K562 (cell line): ENCODE data around the gene NPY1R. TPM values are rescaled to one million over a fixed set of nuclear protein-coding genes. Genes with fewer than 3 reads are reported as not detected.

Source experiments
- ATAC-seq: fragments of 200-7000 bp; cut with Tn5 transposase; 3 replicates; pipeline ENCODE4 v1.9.1; 2020; ENCODE audit warnings: moderate library complexity
- BruUV-seq: library from RNA; stranded (reverse); fragments of 400-500 nt; replicated peaks from 2 replicates; lab custom pipeline; 2021; lab: Mats Ljungman, UMichigan
- CTCF ChIA-PET: fragments of 300-600 bp; formaldehyde crosslinking; extraction: SDS; loops from one replicate; lab custom pipeline; 2021; ENCODE audit warnings: low intra/inter-chr PET ratio; lab: Yijun Ruan, JAX
- POLR2A ChIA-PET: fragments of 300-600, 350-650 bp; sonication (Branson Sonifier 250); formaldehyde crosslinking; extraction: SDS; loops from one replicate; lab custom pipeline; 2021; ENCODE audit warnings: antibody characterized with exemption, inconsistent platforms; lab: Yijun Ruan, JAX
- DNase-seq, 4 experiments: peaks; one replicate each; pipeline versions ENCODE4 v3.0.0 to v3.0.0-alpha.2; 2011 to 2018; ENCODE audit warnings: low spot score in 3 of 4, mixed read lengths in 3 of 4; ENCODE audit errors: extremely low read depth in 1 of 4
- FAIRE-seq: peaks from 2 replicates; lab custom pipeline; 2011; peaks lifted over from hg19 to GRCh38; lab: Jason Lieb, UNC
- H2AFZ ChIP-seq: 2 replicates; pipeline ENCODE4 v1.6.0; 2011; ENCODE audit warnings: low read depth, low read length, control low read depth, inconsistent platforms
- H3K27ac ChIP-seq: fragments of 200-600 bp; 3 replicates; pipeline ENCODE4 v1.8.0; 2011; ENCODE audit warnings: low read depth, mild to moderate bottlenecking, control low read depth, inconsistent platforms, low read length, moderate library complexity, mixed read lengths; ENCODE audit errors: extremely low read depth
- H3K27me3 ChIP-seq, 2 experiments: fragments of 300-600 bp in 1 of 2; 2 replicates in 1 of 2; 3 replicates in 1 of 2; pipeline versions ENCODE4 v1.6.0 to v1.8.0; 2011; ENCODE audit warnings: inconsistent platforms in 2 of 2, low read length in 2 of 2, mild to moderate bottlenecking in 1 of 2, mixed read lengths in 1 of 2, moderate library complexity in 1 of 2; ENCODE audit not compliant: control insufficient read depth in 2 of 2, insufficient read depth in 2 of 2
- H3K36me3 ChIP-seq: fragments of 300-600 bp; 3 replicates; pipeline ENCODE4 v1.8.0; 2011; ENCODE audit warnings: mild to moderate bottlenecking, low read length, inconsistent platforms; ENCODE audit not compliant: control insufficient read depth, insufficient read depth
- H3K4me1 ChIP-seq, 2 experiments: fragments of 200-600 bp in 1 of 2; replicated peaks in 1 of 2; 2 replicates in 1 of 2; 3 replicates in 1 of 2; pipeline versions ENCODE4 v1.5.1 to v1.8.0; 2011; ENCODE audit warnings: inconsistent platforms in 2 of 2, low read length in 2 of 2, mild to moderate bottlenecking in 1 of 2, mixed read lengths in 1 of 2, moderate library complexity in 1 of 2; ENCODE audit not compliant: control insufficient read depth in 2 of 2, insufficient read depth in 2 of 2
- H3K4me2 ChIP-seq: 2 replicates; pipeline ENCODE4 v1.6.1; 2011; ENCODE audit warnings: low read length, control low read depth, inconsistent platforms, mixed read lengths; ENCODE audit not compliant: insufficient read depth
- H3K4me3 ChIP-seq: fragments of 200-600 bp; sonication (generic), shearing (Covaris generic); 2 replicates; pipeline ENCODE4 v1.5.1; 2016; ENCODE audit warnings: control low read depth, inconsistent platforms
- H3K79me2 ChIP-seq: fragments of 200-600 bp; 3 replicates; pipeline ENCODE4 v1.8.0; 2011; ENCODE audit warnings: low read length, inconsistent platforms; ENCODE audit not compliant: control insufficient read depth, insufficient read depth
- H3K9ac ChIP-seq, 2 experiments: 2 replicates each; pipeline versions ENCODE4 v1.6.0 to v1.6.1; 2011; ENCODE audit warnings: low read depth in 2 of 2, low read length in 2 of 2, control low read depth in 1 of 2, inconsistent platforms in 1 of 2, mild to moderate bottlenecking in 1 of 2, mixed read lengths in 1 of 2; ENCODE audit not compliant: insufficient read depth in 1 of 2
- H3K9me1 ChIP-seq: one replicate; pipeline ENCODE4 v1.6.0; 2011; ENCODE audit warnings: inconsistent platforms, mild to moderate bottlenecking, low read length, moderate library complexity; ENCODE audit not compliant: control insufficient read depth, insufficient read depth
- H3K9me3 ChIP-seq: replicated peaks from 2 replicates; pipeline ENCODE4 v1.5.1; 2011; ENCODE audit warnings: low read depth, low read length, inconsistent platforms; ENCODE audit not compliant: control insufficient read depth, insufficient read depth
- H4K20me1 ChIP-seq: replicated peaks from 2 replicates; pipeline ENCODE4 v1.6.1; 2011; ENCODE audit warnings: low read length, inconsistent platforms, mixed read lengths; ENCODE audit not compliant: control insufficient read depth, insufficient read depth
- CREB5 ChIP-seq: fragments of 250-450 bp; sonication (Bioruptor Pico); IDR thresholded peaks from 2 replicates; pipeline ENCODE4 v1.5.0; 2020; ENCODE audit warnings: mild to moderate bottlenecking
- HNRNPUL1 ChIP-seq: fragments of 200-400 bp; formaldehyde crosslinking; IDR thresholded peaks from 2 replicates; pipeline ENCODE4 v1.6.1; 2017; ENCODE audit warnings: low read length
- MYNN ChIP-seq, 2 experiments: sonication (generic); formaldehyde crosslinking in 1 of 2; IDR thresholded peaks; 2 replicates each; pipeline versions ENCODE4 v1.5.0 to v1.6.1; 2016 to 2020; ENCODE audit warnings: antibody characterized with exemption in 1 of 2, missing genetic modification reagents in 1 of 2
- TOE1 ChIP-seq, 2 experiments: fragments of 450-650 bp in 1 of 2; sonication (generic) in 1 of 2; formaldehyde crosslinking in 1 of 2; IDR thresholded peaks; 2 replicates each; pipeline versions ENCODE4 v1.7.1 to v1.8.0; 2016 to 2022; ENCODE audit warnings: borderline replicate concordance in 2 of 2, mild to moderate bottlenecking in 2 of 2, antibody characterized with exemption in 1 of 2, inconsistent platforms in 1 of 2, low read depth in 1 of 2, missing genetic modification reagents in 1 of 2, moderate library complexity in 1 of 2
- WGBS: fragments of 100-300 bp; shearing (Covaris generic); methylation state at CpG from one replicate; pipeline ENCODE4 v1.1.6; 2016; ENCODE audit warnings: low coverage, mixed read lengths; ENCODE audit not compliant: insufficient coverage; ENCODE audit errors: missing lambda C conversion rate; 5-methylcytosine and 5-hydroxymethylcytosine counted together
- in situ Hi-C: fragments of 300-500 bp; cut with MboI; formaldehyde crosslinking; loops from 4 replicates; pipeline ENCODE4 v1.15.0; 2018; ENCODE audit warnings: inconsistent platforms, mixed read lengths
- intact Hi-C: fragments of 100-400 bp; cut with micrococcal nuclease; formaldehyde crosslinking; loops from 2 replicates; pipeline ENCODE4 v1.14.2; 2022
- polyA plus RNA-seq, 8 experiments: library from polyadenylated mRNA; depleted of rRNA in 4 of 8; stranded (reverse) in 5 of 8; unstranded in 3 of 8; fragments of >200 nt; fragmentation: Nextera tagmentation in 2 of 8; fragmentation: Illumina TruSeq in 1 of 8; extraction: Ambion mirVana in 2 of 8; extraction: Trizol in 1 of 8; gene quantifications; 2 replicates each; pipeline versions ENCODE4 v1.2.1 to v1.2.3, GENCODE V29; 2011 to 2014; ENCODE audit warnings: inconsistent platforms in 1 of 8, missing spikeins in 1 of 8
- total RNA-seq, 7 experiments: library from RNA; depleted of rRNA in 6 of 7; stranded (reverse); fragments of >200 nt in 6 of 7; fragmentation: Illumina TruSeq in 2 of 7; extraction: Trizol in 2 of 7; gene quantifications; 2 replicates each; pipeline versions ENCODE4 v1.2.1 to v1.2.3, GENCODE V29; 2011 to 2021; ENCODE audit warnings: low replicate concordance in 1 of 7
- TF ChIP-seq, protein P1 (sequence below), 3 experiments: fragments of 200-800 bp in 1 of 3; sonication (Bioruptor generic) in 1 of 3; sonication (generic) in 1 of 3; formaldehyde crosslinking in 1 of 3; IDR thresholded peaks; 2 replicates each; pipeline versions ENCODE4 v1.6.1 to v1.8.0; 2016 to 2022; ENCODE audit warnings: mild to moderate bottlenecking in 2 of 3, missing compliant biosample characterization in 2 of 3, missing genetic modification characterization in 2 of 3, missing genetic modification reagents in 1 of 3
- TF ChIP-seq, protein P2 (sequence below): fragments of 250-450 bp; sonication (Bioruptor Pico); IDR thresholded peaks from 2 replicates; pipeline ENCODE4 v1.5.0; 2020; ENCODE audit warnings: mild to moderate bottlenecking, borderline replicate concordance

Gene NPY1R
- total and polyA plus RNA-seq, 9 of the 15 experiments (the other 6 are each of a cell fraction or from before 2014, with no cell fraction given), result 0.04 to 0.18 (median 0.12) TPM; not detected in 5

- Histone ChIP-seq H3K9ac (no peak overlapping the region), H3K4me1 (no peaks in the 10 kb centered on the region), H3K27me3 (no peaks in the 10 kb centered on the region), H3K27ac (no peak overlapping the region), H3K9me1 (no peaks in the 10 kb centered on the region), H2AFZ (no peak overlapping the region), H3K36me3 (no peaks in the 10 kb centered on the region), H3K4me2 (no peak overlapping the region), H3K9me3 (no peaks in the 10 kb centered on the region), H3K4me3 (no peak overlapping the region), H4K20me1 (no peaks in the 10 kb centered on the region), H3K79me2 (no peaks in the 10 kb centered on the region)
- TF ChIP-seq, protein P1, sequence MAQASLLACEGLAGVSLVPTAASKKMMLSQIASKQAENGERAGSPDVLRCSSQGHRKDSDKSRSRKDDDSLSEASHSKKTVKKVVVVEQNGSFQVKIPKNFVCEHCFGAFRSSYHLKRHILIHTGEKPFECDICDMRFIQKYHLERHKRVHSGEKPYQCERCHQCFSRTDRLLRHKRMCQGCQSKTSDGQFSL (CRISPR knock-in tag; IDR thresholded peaks at IDR 0.05), result no peak
- TF ChIP-seq, protein P1 (tag; IDR thresholded peaks at IDR 0.05), result no peak
- TF ChIP-seq HNRNPUL1 (no peak), TOE1 (IDR thresholded peaks at IDR 0.05; ENCODE audit: borderline replicate concordance) (no peak), TOE1 (CRISPR knock-in tag; IDR thresholded peaks at IDR 0.05; ENCODE audit: borderline replicate concordance, low read depth) (no peak), CREB5 (CRISPR knock-in tag) (no peak), MYNN (IDR thresholded peaks at IDR 0.05) (no peak), MYNN (CRISPR knock-in tag; IDR thresholded peaks at IDR 0.05) (no peak)
- TF ChIP-seq, protein P2, sequence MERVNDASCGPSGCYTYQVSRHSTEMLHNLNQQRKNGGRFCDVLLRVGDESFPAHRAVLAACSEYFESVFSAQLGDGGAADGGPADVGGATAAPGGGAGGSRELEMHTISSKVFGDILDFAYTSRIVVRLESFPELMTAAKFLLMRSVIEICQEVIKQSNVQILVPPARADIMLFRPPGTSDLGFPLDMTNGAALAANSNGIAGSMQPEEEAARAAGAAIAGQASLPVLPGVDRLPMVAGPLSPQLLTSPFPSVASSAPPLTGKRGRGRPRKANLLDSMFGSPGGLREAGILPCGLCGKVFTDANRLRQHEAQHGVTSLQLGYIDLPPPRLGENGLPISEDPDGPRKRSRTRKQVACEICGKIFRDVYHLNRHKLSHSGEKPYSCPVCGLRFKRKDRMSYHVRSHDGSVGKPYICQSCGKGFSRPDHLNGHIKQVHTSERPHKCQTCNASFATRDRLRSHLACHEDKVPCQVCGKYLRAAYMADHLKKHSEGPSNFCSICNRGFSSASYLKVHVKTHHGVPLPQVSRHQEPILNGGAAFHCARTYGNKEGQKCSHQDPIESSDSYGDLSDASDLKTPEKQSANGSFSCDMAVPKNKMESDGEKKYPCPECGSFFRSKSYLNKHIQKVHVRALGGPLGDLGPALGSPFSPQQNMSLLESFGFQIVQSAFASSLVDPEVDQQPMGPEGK (CRISPR knock-in tag), result no peak
- in situ Hi-C loops, result no loop called here
- POLR2A ChIA-PET, result interaction anchor here (0.6 kb wide), 1 partner anchor 11 kb away, joined by 3 read pairs; no protein-coding TSS in a partner anchor
- ATAC-seq (no peak), FAIRE-seq (no peak), DNase-seq (no peak)
- BruUV-seq, result no TSS peak
- intact Hi-C loops, result no loop called here
- CTCF ChIA-PET, result no interaction called here
- WGBS, result 1% methylated on average over 5 of the region's 5 CpGs
Measured at GRCh38 chr4:163380703-163381102, 48.3 kb upstream of the NPY1R start.
